Measurements from ENCODE around the gene TPST1.

GRCh38 chr7:66301737-66302136, 96.6 kb downstream of the TPST1 start:
- no peak for TF ChIP-seq CTCF (conservative IDR thresholded peaks at IDR 0.05)
- TF ChIP-seq ZFX (IDR thresholded peaks at IDR 0.05): no peak

All from C4-2B (cell line).